Upper lobe of right lung (tissue), 1 donor: ENCODE results near the gene SHC3. TPM values are rescaled to one million over a fixed set of nuclear protein-coding genes. Genes with fewer than 3 reads are reported as not detected.

Experiments used
- ATAC-seq: fragments of 200-7000 bp; cut with Tn5 transposase; one replicate; pipeline ENCODE4 v1.9.1; 2020; ENCODE audit warnings: mild to moderate bottlenecking, moderate library complexity
- DNase-seq: peaks from one replicate; pipeline ENCODE4 v3.0.0-alpha.2; 2020
- H3K27ac ChIP-seq: fragments of 200-600 bp; one replicate; pipeline ENCODE4 v1.8.0; 2022
- H3K27me3 ChIP-seq: fragments of 200-600 bp; one replicate; pipeline ENCODE4 v1.8.0; 2022; ENCODE audit warnings: mild to moderate bottlenecking
- H3K36me3 ChIP-seq: fragments of 200-600 bp; one replicate; pipeline ENCODE4 v1.8.0; 2022
- H3K4me1 ChIP-seq: fragments of 200-600 bp; one replicate; pipeline ENCODE4 v1.8.0; 2022
- H3K4me3 ChIP-seq: fragments of 200-600 bp; one replicate; pipeline ENCODE4 v1.8.0; 2022; ENCODE audit warnings: mild to moderate bottlenecking
- H3K9me3 ChIP-seq: fragments of 200-600 bp; one replicate; pipeline ENCODE4 v1.8.0; 2022
- CTCF ChIP-seq: fragments of 200-600 bp; IDR thresholded peaks from one replicate; pipeline ENCODE4 v1.8.0; 2022; ENCODE audit warnings: antibody characterized with exemption
- intact Hi-C: fragments of 100-400 bp; cut with DNase I; formaldehyde crosslinking; loops from one replicate; pipeline ENCODE4 v1.11.0; 2022
- total RNA-seq: library from RNA; stranded (reverse); fragmentation: NEBNext Ultra II Directional; extraction: Animal tissue kit (Norgen Biotek cat#: 25700); gene quantifications from one replicate; pipeline ENCODE4 v1.2.1, GENCODE V29; 2021
- donor health status: DM: no; HTN: yes; CAD: no; lungs with severe emphysema.

SHC3 gene
- total RNA-seq, 1 donor from 2014 or later: 12.9 TPM

- no peak overlapping the region for H3K4me3 ChIP-seq
- H3K4me1 ChIP-seq: no peaks in the 10 kb centered on the region
- peaks cover 3% of the 10 kb centered on the region for H3K36me3 ChIP-seq
- no peaks in the 10 kb centered on the region for H3K27me3 ChIP-seq
- TF ChIP-seq CTCF: no peak
- DNase-seq (no peak), ATAC-seq (no peak)
- intact Hi-C loops: no loop called here
- no peak overlapping the region for H3K27ac ChIP-seq
- H3K9me3 ChIP-seq: no peaks in the 10 kb centered on the region
Measured at GRCh38 chr9:89049646-89050045, 129.0 kb downstream of the SHC3 start.

GRCh38 chr9:89048616-89049015 lies 130.0 kb downstream of the SHC3 start:
- H3K27me3 ChIP-seq: no peaks in the 10 kb centered on the region

GRCh38 chr9:89047667-89048066 lies 131.0 kb downstream of the SHC3 start:
- DNase-seq (no peak), ATAC-seq (no peak)
- peaks cover 3% of the 10 kb centered on the region for H3K36me3 ChIP-seq

More at GRCh38 chr9:89048616-89049015, 130.0 kb downstream of the SHC3 start:
- Histone ChIP-seq H3K9me3 (no peaks in the 10 kb centered on the region), H3K4me3 (no peak overlapping the region), H3K36me3 (peaks cover 3% of the 10 kb centered on the region), H3K4me1 (no peaks in the 10 kb centered on the region), H3K27ac (no peak overlapping the region)
- intact Hi-C loops: no loop called here
- no peak for TF ChIP-seq CTCF
- DNase-seq: no peak
- no peak for ATAC-seq

GRCh38 chr9:89046832-89047231 lies 131.8 kb downstream of the SHC3 start:
- no peaks in the 10 kb centered on the region for H3K4me1 ChIP-seq
- no peak for DNase-seq
- TF ChIP-seq CTCF: no peak
- H3K4me3 ChIP-seq: no peak overlapping the region
- no peaks in the 10 kb centered on the region for H3K9me3 ChIP-seq
- intact Hi-C loops: no loop called here
- H3K27me3 ChIP-seq: no peaks in the 10 kb centered on the region
- no peak overlapping the region for H3K27ac ChIP-seq
- ATAC-seq: no peak
- H3K36me3 ChIP-seq: peaks cover 3% of the 10 kb centered on the region

More at GRCh38 chr9:89047667-89048066, 131.0 kb downstream of the SHC3 start:
- TF ChIP-seq CTCF: no peak
- no peaks in the 10 kb centered on the region for H3K9me3 ChIP-seq
- H3K4me3 ChIP-seq: no peak overlapping the region
- no peaks in the 10 kb centered on the region for H3K4me1 ChIP-seq
- intact Hi-C loops: no loop called here
- H3K27ac ChIP-seq: no peak overlapping the region
- no peaks in the 10 kb centered on the region for H3K27me3 ChIP-seq

- H3K4me1 ChIP-seq: no peaks in the 10 kb centered on the region
- H3K36me3 ChIP-seq: peaks cover 3% of the 10 kb centered on the region
- DNase-seq (no peak), ATAC-seq (no peak)
- H3K9me3 ChIP-seq: no peaks in the 10 kb centered on the region
- intact Hi-C loops: no loop called here
- TF ChIP-seq CTCF: no peak
- no peak overlapping the region for H3K4me3 ChIP-seq
- no peaks in the 10 kb centered on the region for H3K27me3 ChIP-seq
- H3K27ac ChIP-seq: no peak overlapping the region
Measured at GRCh38 chr9:89044881-89045280, 133.7 kb downstream of the SHC3 start.

GRCh38 chr9:89044104-89044503 lies 134.5 kb downstream of the SHC3 start:
- DNase-seq: no peak
- intact Hi-C loops: no loop called here
- Histone ChIP-seq H3K9me3 (no peaks in the 10 kb centered on the region), H3K27ac (no peak overlapping the region), H3K4me1 (no peaks in the 10 kb centered on the region), H3K27me3 (no peaks in the 10 kb centered on the region), H3K36me3 (peaks cover 3% of the 10 kb centered on the region), H3K4me3 (no peak overlapping the region)
- no peak for TF ChIP-seq CTCF
- ATAC-seq: no peak
